DOHH2 (cell line): Measurements from ENCODE around the gene ANGPTL7.

Experiments used
- H3F3A ChIP-seq: fragments of 200-600 bp; sonication (generic), shearing (Covaris generic); 2 replicates; pipeline ENCODE4 v1.6.0; 2016; ENCODE audit warnings: antibody characterized with exemption, mild to moderate bottlenecking; ENCODE audit not compliant: control insufficient read depth, insufficient read depth
- H3K27ac ChIP-seq: fragments of 200-600 bp; sonication (generic); 2 replicates; pipeline ENCODE4 v1.5.1; 2014; ENCODE audit warnings: low read depth, mild to moderate bottlenecking, low read length, moderate library complexity
- H3K27me3 ChIP-seq: fragments of 200-600 bp; sonication (generic); 2 replicates; pipeline ENCODE4 v1.6.1; 2014; ENCODE audit warnings: mild to moderate bottlenecking, low read length, mixed read lengths; ENCODE audit not compliant: control insufficient read depth
- H3K36me3 ChIP-seq: fragments of 200-600 bp; sonication (generic); 2 replicates; pipeline ENCODE4 v1.6.1; 2014; ENCODE audit warnings: mild to moderate bottlenecking, low read length, moderate library complexity, mixed read lengths; ENCODE audit not compliant: control insufficient read depth
- H3K4me1 ChIP-seq: fragments of 200-600 bp; sonication (generic); 2 replicates; pipeline ENCODE4 v1.6.1; 2014; ENCODE audit warnings: mild to moderate bottlenecking, low read length, mixed read lengths; ENCODE audit not compliant: control insufficient read depth
- H3K4me2 ChIP-seq: fragments of 200-600 bp; sonication (generic); 2 replicates; pipeline ENCODE4 v1.6.0; 2014; ENCODE audit warnings: mild to moderate bottlenecking, low read length, moderate library complexity
- H3K4me3 ChIP-seq: fragments of 200-600 bp; sonication (generic); 2 replicates; pipeline ENCODE4 v1.5.1; 2014; ENCODE audit warnings: mild to moderate bottlenecking, low read length, mixed read lengths
- H3K79me2 ChIP-seq: fragments of 200-600 bp; sonication (generic); 2 replicates; pipeline ENCODE4 v1.6.1; 2014; ENCODE audit warnings: mild to moderate bottlenecking, low read length, mixed read lengths; ENCODE audit not compliant: control insufficient read depth
- H3K9me2 ChIP-seq: fragments of 200-600 bp; sonication (generic); replicated peaks from 2 replicates; pipeline ENCODE4 v1.6.1; 2014; ENCODE audit warnings: mild to moderate bottlenecking, low read length, mixed read lengths; ENCODE audit not compliant: control insufficient read depth
- H3K9me3 ChIP-seq: fragments of 200-600 bp; sonication (generic); 2 replicates; pipeline ENCODE4 v1.6.1; 2014; ENCODE audit warnings: antibody characterized with exemption, low read length, mixed read lengths; ENCODE audit not compliant: control insufficient read depth, insufficient read depth
- H4K20me1 ChIP-seq: fragments of 200-600 bp; sonication (generic); 2 replicates; pipeline ENCODE4 v1.6.0; 2014; ENCODE audit warnings: low read depth, mild to moderate bottlenecking, antibody characterized with exemption, low read length, moderate library complexity; ENCODE audit not compliant: control insufficient read depth, insufficient read depth
- CTCF ChIP-seq: fragments of 200-600 bp; sonication (generic); IDR thresholded peaks from one replicate; pipeline ENCODE4 v1.5.1; 2014; ENCODE audit warnings: antibody characterized with exemption, mild to moderate bottlenecking, low read depth, low read length; ENCODE audit not compliant: poor library complexity, severe bottlenecking
- EZH2phosphoT487 ChIP-seq: fragments of 200-600 bp; sonication (generic); IDR thresholded peaks from 2 replicates; pipeline ENCODE4 v1.6.1; 2017; ENCODE audit warnings: borderline replicate concordance, mild to moderate bottlenecking, antibody characterized with exemption, low read length, moderate library complexity, mixed read lengths

The ANGPTL7 gene

GRCh38 chr1:11198257-11198656 is 9.1 kb downstream of the ANGPTL7 start:
- H3K4me2 ChIP-seq, result no peak overlapping the region
- H3K4me1 ChIP-seq, result no peaks in the 10 kb centered on the region
- no peaks in the 10 kb centered on the region for H3F3A ChIP-seq
- no peaks in the 10 kb centered on the region for H3K9me3 ChIP-seq
- peaks cover 74% of the 10 kb centered on the region for H3K36me3 ChIP-seq
- TF ChIP-seq CTCF (no peak), EZH2phosphoT487 (no peak)
- H3K79me2 ChIP-seq, result no peaks in the 10 kb centered on the region
- H3K27me3 ChIP-seq, result no peaks in the 10 kb centered on the region
- H3K4me3 ChIP-seq, result no peak overlapping the region
- H3K27ac ChIP-seq, result no peak overlapping the region
- no peaks in the 10 kb centered on the region for H3K9me2 ChIP-seq
- H4K20me1 ChIP-seq, result no peaks in the 10 kb centered on the region

DNA sequence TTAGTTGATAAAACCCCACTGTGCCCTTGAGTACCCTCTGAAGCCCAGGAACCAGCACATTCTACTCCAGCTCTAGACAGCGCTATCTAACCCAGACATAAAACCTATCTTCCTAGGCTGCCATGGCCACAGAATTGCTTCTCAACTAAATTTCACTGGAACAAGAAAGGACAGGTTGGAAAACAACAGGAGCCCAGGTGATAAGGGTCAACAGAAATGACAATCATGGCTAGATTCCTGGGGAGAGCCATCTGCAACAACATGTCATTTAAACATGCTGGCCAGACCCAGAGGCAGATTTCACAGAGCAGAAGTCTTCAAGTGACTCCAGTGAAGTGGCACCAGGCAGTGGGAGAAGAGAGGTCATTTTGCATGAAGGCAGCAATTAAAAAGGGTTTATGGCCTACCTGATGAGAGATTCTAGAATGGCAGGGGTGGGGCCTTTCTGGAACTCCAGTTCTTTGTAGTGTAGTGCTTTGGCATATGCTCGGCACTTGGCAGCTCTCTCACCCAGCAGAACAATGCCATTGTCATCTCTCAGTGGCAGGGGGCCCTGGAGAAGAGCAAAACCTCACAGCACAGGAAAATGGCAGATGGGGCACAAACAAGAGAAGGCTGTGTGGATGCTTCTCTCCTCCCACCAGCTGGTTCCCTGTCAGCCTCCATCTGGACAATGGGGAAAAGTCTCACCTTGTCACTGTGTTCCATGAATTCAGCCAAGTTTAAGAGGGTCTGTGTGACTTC is 9.9 kb downstream of the ANGPTL7 start:
- no peak overlapping the region for H3K4me2 ChIP-seq
- no peaks in the 10 kb centered on the region for H3F3A ChIP-seq
- H3K79me2 ChIP-seq, result no peaks in the 10 kb centered on the region
- no peaks in the 10 kb centered on the region for H3K9me2 ChIP-seq
- H3K4me1 ChIP-seq, result no peaks in the 10 kb centered on the region
- H4K20me1 ChIP-seq, result no peaks in the 10 kb centered on the region
- no peak overlapping the region for H3K27ac ChIP-seq
- no peak overlapping the region for H3K4me3 ChIP-seq
- TF ChIP-seq CTCF (no peak), EZH2phosphoT487 (no peak)
- no peaks in the 10 kb centered on the region for H3K9me3 ChIP-seq
- H3K27me3 ChIP-seq, result no peaks in the 10 kb centered on the region
- peaks cover 74% of the 10 kb centered on the region for H3K36me3 ChIP-seq

- Histone ChIP-seq H3K27me3 (no peaks in the 10 kb centered on the region), H4K20me1 (no peaks in the 10 kb centered on the region), H3K9me2 (no peaks in the 10 kb centered on the region), H3F3A (no peaks in the 10 kb centered on the region), H3K4me1 (no peaks in the 10 kb centered on the region), H3K9me3 (no peaks in the 10 kb centered on the region), H3K27ac (no peak overlapping the region), H3K4me2 (no peak overlapping the region), H3K4me3 (no peak overlapping the region), H3K36me3 (peaks cover 72% of the 10 kb centered on the region), H3K79me2 (no peaks in the 10 kb centered on the region)
- no peak for TF ChIP-seq CTCF
- TF ChIP-seq EZH2phosphoT487, result no peak
These were observed 15.4 kb downstream of the ANGPTL7 start for GRCh38 chr1:11204396-11205190.
